Lower leg skin (tissue), 3 donors: Measurements from ENCODE around the gene CHD2.

Experiments used
- POLR2A ChIP-seq, 2 donors: fragments of 450-650 bp; IDR thresholded peaks; one replicate each; pipeline ENCODE4 v1.6.1; 2016 to 2017; ENCODE audit warnings: antibody characterized with exemption in 2 of 2, mild to moderate bottlenecking in 1 of 2, moderate library complexity in 1 of 2
- TF ChIP-seq, protein P1 (sequence below), 3 donors: fragments of 450-650 bp; IDR thresholded peaks; one replicate each; pipeline ENCODE4 v1.5.1; 2016; ENCODE audit warnings: antibody characterized with exemption in 3 of 3, mild to moderate bottlenecking in 3 of 3, moderate library complexity in 2 of 3

DNA sequence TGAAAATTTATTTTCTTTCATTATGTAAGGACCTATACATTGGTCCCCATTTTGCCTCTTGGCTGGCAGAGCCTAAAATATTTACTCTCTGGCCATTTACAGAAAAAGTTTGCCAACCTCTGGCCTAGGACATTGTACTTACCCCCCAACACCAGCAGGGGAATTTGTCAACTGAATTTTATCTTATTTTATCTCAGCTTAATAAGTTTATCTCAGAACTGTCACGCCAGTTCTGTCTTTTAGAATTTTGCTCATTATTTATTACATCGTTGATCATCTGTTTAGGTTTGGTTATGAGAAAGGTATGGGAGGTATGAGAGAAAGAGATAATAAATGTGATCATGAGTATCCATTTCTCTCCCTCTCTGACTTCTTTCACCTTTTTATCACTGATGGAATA, 38.3 kb downstream of the CHD2 start:
- no peak for TF ChIP-seq POLR2A (IDR thresholded peaks at IDR 0.05)
- TF ChIP-seq, protein P1, sequence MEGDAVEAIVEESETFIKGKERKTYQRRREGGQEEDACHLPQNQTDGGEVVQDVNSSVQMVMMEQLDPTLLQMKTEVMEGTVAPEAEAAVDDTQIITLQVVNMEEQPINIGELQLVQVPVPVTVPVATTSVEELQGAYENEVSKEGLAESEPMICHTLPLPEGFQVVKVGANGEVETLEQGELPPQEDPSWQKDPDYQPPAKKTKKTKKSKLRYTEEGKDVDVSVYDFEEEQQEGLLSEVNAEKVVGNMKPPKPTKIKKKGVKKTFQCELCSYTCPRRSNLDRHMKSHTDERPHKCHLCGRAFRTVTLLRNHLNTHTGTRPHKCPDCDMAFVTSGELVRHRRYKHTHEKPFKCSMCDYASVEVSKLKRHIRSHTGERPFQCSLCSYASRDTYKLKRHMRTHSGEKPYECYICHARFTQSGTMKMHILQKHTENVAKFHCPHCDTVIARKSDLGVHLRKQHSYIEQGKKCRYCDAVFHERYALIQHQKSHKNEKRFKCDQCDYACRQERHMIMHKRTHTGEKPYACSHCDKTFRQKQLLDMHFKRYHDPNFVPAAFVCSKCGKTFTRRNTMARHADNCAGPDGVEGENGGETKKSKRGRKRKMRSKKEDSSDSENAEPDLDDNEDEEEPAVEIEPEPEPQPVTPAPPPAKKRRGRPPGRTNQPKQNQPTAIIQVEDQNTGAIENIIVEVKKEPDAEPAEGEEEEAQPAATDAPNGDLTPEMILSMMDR (IDR thresholded peaks at IDR 0.05): no peak
